RWPE1 (cell line): ENCODE measurements around the gene PTPRD.

Experiments
- CTCF ChIA-PET: fragments of 350-600 bp; sonication (Branson Sonifier 250); formaldehyde crosslinking; extraction: SDS; loops from one replicate; lab custom pipeline; 2021; lab: Yijun Ruan, JAX
- POLR2A ChIA-PET: fragments of 400-600 bp; formaldehyde crosslinking; extraction: SDS; loops from one replicate; lab custom pipeline; 2020; ENCODE audit warnings: antibody characterized with exemption; ENCODE audit not compliant: low non-redundant PET; lab: Yijun Ruan, JAX
- DNase-seq: peaks from one replicate; pipeline ENCODE4 v3.0.0; 2012; ENCODE audit warnings: low spot score
- H3K27ac ChIP-seq: fragments of 450-650 bp; 2 replicates; pipeline ENCODE4 v1.5.1; 2017
- TF ChIP-seq, protein P1 (sequence below): fragments of 450-650 bp; conservative IDR thresholded peaks from 2 replicates; pipeline ENCODE4 v1.5.1; 2017; ENCODE audit warnings: low read depth, mild to moderate bottlenecking

PTPRD gene

DNA sequence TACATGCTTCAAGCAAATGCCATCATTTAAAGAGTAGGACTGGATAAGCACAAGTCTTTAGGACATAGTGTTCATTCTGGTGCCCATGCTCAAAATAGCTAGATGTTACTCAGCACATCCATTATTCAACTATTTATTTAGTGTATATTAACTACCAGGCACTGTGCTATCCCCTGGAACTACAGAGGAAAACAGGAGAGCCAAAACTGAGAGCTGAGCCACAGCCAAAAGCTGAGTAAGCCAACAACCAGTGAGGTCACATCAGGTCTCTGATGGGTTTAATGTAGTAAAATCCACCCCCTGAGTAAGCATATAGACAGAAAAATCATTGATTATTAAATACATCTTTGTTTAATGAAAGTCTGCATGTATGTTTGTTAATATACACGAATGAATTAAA lies 2343.9 kb downstream of the PTPRD start:
- H3K27ac ChIP-seq: no peak overlapping the region
- ChIA-PET POLR2A (no interaction called here), CTCF (no interaction called here)
- TF ChIP-seq, protein P1, sequence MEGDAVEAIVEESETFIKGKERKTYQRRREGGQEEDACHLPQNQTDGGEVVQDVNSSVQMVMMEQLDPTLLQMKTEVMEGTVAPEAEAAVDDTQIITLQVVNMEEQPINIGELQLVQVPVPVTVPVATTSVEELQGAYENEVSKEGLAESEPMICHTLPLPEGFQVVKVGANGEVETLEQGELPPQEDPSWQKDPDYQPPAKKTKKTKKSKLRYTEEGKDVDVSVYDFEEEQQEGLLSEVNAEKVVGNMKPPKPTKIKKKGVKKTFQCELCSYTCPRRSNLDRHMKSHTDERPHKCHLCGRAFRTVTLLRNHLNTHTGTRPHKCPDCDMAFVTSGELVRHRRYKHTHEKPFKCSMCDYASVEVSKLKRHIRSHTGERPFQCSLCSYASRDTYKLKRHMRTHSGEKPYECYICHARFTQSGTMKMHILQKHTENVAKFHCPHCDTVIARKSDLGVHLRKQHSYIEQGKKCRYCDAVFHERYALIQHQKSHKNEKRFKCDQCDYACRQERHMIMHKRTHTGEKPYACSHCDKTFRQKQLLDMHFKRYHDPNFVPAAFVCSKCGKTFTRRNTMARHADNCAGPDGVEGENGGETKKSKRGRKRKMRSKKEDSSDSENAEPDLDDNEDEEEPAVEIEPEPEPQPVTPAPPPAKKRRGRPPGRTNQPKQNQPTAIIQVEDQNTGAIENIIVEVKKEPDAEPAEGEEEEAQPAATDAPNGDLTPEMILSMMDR: no peak
- no peak for DNase-seq

DNA sequence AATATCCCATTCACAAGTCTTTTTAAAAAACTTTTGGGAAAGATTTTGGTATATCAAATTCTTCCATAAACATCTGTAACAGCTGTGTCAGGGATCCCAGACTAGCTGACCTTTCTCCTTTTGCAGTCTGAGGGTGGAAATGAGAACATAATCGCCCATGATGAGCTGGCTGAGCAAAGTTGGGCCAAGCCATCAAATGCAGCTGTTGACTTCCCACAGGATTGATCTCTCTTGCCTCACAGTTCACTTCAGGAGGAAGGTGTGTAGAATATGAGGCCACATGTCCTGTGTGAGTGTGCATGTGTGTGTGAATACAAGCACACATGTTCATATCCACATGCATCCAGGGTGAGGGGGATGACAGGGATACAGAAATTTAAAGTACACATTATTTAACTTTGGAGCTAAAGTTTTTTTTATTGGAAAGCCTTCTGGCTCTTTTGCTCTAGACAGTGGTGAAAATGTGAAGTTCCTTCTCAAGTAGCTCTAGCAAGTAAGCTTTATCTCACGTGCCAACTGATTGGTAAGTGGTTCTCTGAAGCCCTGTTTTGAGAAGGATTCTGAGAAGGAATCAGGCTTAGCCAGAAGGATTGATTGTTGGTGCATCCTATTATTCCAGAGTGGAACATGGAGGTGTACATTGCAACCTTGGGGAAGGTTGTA lies 2344.5 kb downstream of the PTPRD start:
- TF ChIP-seq, protein P1: no peak
- POLR2A ChIA-PET: no interaction called here
- CTCF ChIA-PET: no interaction called here
- no peak for DNase-seq
- no peak overlapping the region for H3K27ac ChIP-seq

DNA sequence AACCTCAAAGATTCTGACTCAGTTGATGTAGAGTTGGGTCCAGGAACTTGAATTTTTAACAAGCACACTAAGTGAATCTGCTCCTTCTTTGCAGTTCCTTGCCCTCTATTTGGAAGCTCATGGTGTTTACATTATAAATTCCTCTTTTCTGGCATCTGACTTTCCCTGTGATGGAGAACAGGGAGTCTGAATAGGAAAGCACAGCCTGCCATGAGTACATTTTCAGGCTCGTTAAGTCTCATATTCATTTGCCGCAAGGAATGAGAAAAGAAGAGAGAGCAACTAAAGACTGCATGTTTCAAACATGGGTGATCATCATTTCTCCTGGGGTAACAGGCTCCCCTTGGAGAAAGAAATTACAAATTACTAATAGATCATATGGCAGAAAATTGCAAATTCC lies 2345.2 kb downstream of the PTPRD start:
- H3K27ac ChIP-seq: no peak overlapping the region
- POLR2A ChIA-PET: no interaction called here
- TF ChIP-seq, protein P1: no peak
- no peak for DNase-seq
- CTCF ChIA-PET: no interaction called here

DNA sequence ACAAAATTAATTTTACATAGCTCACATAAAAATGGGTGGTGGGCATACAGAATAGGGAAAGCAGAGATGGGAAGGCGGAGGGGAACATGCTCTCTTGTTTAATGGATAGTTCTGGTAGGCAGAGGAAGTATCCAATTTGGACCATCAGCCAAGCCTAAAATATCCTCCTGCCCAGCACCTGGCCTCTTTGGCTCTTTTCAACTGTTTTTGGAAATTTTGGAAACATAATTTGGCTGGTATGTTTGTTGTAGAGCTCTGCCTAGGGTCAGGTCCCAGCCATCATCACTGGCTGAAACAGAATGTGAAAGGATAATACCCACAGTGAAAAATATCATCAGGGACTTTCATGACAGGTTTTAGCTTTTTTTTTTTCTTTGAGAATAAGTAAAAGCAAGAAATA lies 2345.9 kb downstream of the PTPRD start:
- POLR2A ChIA-PET: no interaction called here

DNA sequence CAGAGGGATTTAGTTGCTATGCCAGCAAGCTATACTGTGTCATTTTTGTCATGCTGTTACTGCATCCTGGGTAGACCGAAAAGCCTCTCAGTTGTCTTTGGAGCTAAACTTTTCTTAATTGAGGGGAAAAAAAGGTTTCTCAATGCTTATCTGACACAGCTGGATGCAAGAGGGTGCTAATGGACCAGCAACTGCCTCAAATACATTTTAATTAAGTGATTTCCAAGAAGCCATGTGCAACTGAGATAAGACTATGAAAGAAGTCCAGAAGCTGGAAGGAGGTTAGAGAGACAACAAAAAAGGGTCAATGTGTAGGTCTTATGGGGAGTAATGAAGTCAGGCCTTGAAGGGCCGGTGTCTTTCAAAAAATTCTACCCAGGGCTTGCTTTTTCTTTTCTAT lies 2347.5 kb downstream of the PTPRD start:
- TF ChIP-seq, protein P1: no peak
- H3K27ac ChIP-seq: no peak overlapping the region
- DNase-seq: no peak
- POLR2A ChIA-PET: no interaction called here
- CTCF ChIA-PET: no interaction called here

More for the DNA sequence above, 2345.9 kb downstream of the PTPRD start:
- TF ChIP-seq, protein P1: no peak
- CTCF ChIA-PET: no interaction called here
- no peak overlapping the region for H3K27ac ChIP-seq
- no peak for DNase-seq
